Stimulated activated CD8-positive, alpha-beta memory T cell treated with anti-CD3 and anti-CD28 coated beads, Interleukin-7, amount 100 ng/mL, for 1 hour (primary cell): ENCODE data around the gene COL6A1.

Experiments
- DNase-seq, 2 donors: peaks; one replicate each; pipeline ENCODE4 v3.0.0-alpha.2; 2020; ENCODE audit warnings: low read depth in 2 of 2

COL6A1 gene

DNA sequence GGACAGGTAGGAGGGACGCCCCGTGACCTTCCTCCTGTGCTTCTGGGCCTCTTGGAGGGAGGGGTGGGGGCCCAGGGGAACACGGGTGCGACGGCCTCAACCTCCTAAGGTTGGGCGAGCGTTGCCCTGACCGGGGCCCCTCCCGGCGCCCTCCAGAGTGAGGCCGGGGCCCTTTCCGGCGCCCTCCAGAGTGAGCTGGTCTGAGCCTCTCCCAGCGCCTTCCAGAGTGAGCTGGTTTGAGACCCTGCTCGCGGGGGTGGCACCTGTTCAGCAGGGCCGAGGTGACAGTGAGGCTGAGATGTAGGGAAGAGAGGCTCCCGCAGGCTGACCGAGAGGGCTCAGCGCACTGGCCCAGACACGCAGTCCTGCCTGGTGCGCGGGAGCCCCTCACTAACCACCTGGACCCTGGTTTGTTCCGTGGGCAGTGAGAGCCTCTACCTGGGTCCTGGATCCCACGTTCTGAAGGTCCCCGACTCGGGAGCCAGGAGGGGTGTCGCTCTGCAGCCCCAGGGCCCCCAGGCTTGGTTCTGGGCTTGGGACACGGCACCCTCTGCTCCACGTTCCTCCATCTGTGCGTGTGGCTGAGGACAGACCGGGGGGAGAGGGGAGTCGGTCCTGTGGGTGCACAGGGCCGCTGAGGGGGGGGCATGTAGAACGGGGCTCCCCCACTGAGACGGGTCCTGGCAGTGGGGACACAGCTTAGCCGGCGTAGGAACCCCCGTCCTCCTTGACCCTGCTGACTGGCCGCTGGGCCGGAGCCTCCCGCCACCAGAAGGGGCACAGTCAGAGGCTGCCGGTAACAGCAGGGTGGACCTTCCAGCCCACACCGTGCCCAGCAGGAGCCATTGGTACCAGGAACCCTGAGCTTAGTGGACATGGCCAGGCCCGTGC is 1.4 kb downstream of the COL6A1 start:
- no peak for DNase-seq

DNA sequence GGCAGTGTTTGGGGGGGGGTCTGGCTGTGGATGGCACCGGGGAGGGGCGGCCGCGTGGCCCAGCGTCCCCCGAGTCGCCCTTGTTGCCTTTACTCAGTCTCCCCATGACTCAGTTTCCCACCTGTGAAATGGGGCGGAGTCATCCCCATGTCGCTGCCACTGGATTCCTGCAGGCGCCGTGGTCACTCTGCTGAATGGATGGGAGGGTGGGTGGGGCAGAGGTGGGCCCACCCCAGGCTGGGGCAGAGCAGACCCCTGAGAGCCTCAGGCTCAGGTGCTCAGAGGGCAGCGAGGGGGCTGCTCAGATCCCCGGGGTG is 2.0 kb downstream of the COL6A1 start:
- DNase-seq = no peak

DNA sequence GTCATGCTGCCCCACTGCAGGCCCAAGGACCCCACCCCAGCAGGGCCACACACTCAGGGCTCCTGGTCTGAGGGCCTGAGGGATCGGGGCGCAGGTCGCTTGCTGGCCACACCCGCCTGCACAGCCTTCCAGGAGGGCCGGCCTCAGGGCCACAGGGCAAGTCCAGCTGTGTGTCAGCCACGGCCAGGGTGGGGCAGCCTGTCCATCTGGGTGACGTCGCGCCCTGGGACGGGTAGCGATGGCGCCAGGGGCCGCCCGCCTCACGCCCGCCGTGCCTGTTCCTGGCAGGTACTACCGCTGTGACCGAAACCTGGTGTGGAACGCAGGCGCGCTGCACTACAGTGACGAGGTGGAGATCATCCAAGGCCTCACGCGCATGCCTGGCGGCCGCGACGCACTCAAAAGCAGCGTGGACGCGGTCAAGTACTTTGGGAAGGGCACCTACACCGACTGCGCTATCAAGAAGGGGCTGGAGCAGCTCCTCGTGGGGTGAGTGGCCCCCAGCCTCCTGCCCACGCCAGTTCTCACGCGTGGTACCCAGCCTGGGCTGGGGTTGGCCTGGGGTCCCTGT is 2.5 kb downstream of the COL6A1 start:
- DNase-seq = no peak

DNA sequence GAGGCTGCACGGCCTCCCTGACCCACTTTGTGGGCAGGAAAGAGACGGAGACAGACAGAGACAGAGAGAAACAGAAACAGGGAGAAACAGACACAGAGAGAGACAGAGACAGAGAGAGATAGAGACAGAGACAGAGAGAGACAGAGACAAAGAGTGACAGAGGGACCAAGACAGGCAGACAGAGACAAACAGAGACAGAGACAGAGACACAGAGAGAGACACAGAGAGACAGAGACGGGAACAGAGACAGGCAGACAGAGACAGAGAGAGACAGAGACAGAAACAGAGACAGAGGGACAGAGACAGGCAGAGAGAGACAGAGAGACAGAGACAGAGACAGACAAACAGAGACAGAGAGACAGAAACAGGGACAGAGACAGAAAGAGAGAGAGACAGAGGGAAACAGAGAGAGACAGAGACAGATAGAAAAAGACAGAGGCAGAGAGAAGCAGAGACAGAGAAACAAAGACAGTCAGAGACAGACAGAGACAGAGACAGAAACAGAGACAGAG is 3.1 kb downstream of the COL6A1 start:
- no peak for DNase-seq

DNA sequence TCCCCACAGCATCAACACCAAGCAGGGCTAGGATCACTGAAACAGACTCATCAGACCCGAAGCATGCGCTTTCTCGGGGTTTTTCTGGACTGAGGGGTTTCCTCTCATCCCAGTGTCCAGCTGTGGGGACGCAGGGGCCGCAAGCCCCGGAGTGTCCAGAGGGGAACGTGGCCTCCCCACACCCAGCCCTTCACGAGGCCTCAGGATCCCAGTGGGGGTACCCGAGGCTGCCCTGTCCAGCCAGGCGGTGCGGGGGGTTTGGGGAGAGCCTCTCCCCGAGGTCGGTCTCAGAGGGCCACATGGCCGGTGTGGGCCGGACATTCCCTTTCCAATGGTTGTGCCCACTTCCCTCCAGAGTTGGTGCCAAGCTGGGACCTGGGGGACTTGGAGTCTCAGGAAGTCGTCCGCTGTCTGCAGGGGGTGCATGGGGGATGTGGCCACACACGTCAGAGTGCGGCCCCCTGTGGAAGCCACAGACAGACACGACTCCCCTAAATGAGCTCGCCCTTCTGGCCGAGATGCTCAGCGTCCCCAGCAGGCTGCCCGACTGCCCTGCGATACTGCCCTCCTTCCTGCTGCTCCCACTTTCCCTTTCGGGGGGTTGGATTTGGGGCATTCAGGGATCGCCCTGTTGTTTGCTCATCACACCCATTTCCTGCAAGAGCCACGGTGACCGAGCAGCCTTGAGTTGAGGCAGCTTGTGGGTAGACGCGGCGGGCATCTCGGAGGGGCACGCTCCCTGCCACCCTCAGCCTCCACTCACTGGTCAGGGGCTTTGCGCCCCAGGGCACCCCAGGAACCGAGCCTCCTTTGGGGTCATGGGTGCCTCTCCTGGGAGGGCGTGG is 4.1 kb downstream of the COL6A1 start:
- no peak for DNase-seq

DNA sequence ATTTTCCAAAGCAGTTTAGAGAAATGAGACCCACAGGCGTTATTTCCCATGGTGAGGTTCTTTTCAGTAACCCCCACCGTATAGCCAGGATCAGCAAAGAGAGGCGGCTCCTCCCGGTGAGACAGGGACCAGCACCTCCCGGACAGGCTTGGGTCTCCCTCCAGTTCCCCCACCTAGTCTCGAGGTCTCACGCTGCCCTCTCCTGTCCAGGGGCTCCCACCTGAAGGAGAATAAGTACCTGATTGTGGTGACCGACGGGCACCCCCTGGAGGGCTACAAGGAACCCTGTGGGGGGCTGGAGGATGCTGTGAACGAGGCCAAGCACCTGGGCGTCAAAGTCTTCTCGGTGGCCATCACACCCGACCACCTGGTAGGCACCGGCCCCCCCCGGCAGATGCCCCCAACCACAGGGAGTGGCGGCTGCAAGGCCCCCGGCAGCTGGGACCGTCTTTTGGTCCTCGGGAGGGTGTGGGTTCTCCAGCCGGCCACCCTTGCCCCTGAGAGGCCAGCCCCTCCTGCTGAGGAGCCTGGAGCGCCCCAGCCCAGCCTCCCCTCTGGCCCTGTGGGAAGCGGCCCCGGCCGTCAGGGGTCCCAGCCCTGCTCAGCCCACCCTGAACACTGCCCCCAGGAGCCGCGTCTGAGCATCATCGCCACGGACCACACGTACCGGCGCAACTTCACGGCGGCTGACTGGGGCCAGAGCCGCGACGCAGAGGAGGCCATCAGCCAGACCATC is 4.9 kb downstream of the COL6A1 start:
- no peak for DNase-seq

DNA sequence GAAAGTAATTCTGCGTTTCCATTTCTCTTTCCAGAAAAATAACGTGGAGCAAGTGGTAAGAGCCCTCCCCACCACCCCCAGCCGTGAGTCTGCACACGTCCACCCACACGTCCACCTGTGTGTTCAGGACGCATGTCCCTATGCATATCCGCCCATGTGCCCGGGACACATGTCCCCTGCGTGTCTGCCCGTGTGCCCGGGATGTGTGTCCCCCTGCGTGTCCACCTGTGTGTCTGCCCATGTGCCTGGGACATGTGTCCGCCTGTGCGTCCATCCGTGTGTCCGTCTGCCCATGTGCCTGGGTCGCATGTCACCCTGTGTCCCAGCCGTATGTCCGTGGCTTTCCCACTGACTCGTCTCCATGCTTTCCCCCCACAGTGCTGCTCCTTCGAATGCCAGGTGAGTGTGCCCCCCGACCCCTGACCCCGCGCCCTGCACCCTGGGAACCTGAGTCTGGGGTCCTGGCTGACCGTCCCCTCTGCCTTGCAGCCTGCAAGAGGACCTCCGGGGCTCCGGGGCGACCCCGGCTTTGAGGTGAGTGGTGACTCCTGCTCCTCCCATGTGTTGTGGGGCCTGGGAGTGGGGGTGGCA is 5.6 kb downstream of the COL6A1 start:
- DNase-seq = no peak

DNA sequence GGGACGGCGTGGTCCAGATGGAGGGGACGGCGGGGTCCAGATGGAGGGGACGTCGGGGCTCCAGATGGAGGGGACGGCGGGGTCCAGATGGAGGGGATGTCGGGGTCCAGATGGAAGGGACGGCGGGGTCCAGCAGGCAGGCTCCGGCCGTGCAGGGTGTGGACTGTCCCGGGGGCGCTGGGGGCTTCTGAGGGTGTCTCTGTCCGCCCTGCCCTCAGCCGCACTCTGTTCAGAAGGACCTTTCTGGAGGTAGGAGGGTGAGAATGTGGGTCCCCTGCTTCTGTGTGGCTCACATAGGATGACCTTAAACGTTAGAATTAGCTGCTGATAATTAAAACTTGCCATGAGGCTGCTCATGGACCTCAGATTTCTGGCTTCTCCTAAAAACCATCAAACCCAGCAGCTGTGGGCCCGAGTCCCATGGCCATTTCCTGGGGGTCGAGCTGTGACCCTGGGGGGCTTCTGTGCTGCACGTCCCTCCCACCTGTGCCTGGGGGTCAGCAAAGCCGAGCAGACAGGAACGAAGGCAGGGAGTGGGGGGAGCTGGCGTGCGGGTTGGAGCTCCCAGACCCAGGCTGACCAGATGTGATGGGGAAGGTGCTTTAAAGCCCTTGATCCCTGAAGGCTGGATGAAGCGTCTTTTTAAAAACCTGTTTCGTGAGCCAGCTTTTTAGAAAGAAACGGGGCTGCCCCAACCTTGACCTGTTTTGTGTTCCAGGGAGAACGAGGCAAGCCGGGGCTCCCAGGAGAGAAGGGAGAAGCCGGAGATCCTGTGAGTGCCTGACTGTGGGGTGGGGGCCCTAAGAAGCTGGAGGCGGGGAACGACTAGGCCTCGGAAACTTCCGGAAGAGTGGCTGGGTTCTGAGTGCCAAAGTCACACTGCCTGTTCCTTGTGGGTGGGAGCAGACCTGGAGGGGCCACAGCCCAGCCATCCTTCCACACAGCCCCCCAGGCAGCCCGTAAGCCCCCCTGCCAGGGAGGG is 7.1 kb downstream of the COL6A1 start:
- DNase-seq = no peak

DNA sequence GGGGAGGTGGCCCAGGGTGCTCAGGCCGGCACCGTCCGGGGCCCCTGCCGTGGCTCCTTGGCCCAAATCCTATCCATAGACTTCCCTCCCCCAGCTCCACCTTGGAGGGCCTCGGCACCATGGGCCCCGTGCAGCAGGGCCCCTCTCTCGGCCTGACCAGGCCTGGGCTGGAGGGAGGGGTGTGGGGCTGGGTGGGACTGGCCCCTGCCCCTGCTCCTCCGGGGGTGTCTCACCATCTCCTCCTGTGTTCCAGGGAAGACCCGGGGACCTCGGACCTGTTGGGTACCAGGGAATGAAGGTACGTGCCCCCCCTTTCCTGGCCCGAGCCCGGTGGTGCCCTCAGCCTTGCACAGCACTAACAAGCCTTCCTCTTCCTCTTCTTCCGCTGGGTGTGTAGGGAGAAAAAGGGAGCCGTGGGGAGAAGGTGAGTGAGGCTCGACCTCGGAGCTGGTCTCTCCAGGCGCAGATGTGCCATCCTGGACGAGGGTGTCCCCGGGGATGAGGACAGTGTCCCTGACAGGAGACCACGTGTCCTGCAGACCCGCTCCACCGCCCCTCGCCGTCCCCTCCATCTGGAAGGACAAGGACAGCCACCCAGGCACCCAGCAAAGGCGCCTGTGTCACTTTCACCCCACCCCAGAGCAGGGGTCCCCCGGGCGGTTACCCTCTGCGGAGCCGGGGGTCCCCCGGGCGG is 7.9 kb downstream of the COL6A1 start:
- DNase-seq = no peak

DNA sequence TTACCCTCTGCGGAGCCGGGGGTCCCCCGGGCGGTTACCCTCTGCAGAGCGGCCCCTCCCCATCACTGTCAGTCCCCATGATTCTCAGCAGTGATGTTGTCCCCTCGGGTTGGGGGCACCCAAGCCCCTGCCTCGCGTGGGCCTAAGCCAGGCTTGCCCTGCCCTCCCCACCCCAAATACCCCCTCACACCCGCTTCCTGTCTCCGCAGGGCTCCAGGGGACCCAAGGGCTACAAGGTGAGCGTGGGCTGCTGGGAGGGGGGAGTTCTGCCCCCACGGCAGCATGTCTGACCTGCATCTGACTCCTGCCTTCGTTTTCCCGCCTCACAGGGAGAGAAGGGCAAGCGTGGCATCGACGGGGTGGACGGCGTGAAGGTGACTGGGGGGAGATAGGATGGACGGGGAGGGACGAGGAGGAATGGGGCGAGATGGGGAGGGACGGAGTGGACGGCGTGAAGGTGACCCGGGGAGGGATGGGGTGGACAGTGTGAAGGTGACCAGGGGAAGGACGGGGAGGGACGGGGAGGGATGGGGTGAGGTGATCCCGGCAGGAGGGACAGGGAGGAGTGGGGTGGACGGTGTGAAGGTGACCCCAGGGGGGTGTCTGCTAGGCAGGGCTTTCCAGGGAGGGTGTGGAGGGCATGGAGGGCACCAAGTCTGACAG is 8.6 kb downstream of the COL6A1 start:
- no peak for DNase-seq

DNA sequence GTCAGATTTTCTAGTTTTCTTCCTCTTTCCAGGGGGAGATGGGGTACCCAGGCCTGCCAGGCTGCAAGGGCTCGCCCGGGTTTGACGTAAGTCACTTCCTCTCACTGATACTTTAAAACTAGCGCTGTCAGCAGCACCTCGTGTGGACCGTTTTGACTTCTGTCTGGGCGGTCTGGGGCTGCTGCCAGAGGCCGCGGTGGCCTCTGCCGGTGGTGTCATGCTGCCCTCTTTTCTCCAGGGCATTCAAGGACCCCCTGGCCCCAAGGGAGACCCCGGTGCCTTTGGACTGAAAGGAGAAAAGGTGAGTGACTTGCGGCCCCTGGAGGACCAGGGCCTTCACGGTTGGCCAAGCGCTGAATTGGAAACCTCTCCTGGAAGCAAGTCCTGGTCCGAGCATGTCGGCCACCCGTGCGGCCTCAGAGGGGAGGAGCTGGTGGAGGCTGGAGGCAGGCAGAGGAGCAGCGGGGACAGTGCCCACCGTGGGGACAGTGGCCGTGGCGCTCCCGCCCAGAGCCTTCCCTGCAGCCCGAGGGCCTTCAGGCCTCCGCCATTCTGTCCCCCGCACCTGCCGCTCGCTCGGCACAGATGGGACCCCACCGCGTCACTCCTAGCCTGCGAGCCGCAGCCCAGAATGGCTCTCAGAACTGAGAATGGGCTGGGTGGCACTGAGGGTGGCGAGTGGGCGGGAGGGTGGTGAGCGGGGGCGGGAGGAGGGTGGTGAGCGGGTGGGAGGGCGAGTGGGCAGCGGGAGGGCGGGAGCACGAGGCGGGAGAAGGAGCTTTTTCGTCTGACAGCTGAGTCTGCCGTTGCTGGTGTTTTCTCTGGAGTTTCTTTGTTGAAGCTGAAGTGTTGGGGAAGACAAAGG is 9.4 kb downstream of the COL6A1 start:
- no peak for DNase-seq

DNA sequence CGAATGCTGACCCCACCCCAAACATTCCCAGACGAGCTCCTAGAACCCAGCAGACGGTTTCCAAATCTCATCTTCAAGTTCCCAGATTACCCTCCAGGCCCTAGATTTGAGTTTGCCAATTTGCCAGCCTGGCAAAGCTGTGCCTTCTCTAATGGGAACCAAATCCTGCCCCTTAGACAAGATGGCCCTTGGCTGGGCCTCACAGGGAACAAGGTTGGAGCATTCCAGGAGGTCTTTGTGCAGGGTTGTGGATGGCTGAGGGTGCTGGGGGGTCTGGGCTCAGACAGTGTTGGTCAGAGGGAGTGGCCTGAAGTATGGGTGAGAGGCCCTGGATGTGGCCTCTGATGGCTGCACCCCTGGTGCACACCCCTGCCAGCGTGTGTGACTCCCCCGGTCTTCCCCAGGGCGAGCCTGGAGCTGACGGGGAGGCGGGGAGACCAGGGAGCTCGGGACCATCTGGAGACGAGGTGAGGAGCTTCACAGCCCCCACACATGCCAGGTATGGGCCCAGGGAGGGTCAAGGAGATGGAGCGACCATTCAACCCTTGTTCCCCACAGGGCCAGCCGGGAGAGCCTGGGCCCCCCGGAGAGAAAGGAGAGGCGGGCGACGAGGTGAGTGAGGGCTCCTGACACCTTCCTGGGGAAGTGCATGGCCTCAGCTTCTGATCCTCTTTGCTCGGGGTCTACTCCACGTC is 10.2 kb downstream of the COL6A1 start:
- DNase-seq = no peak

DNA sequence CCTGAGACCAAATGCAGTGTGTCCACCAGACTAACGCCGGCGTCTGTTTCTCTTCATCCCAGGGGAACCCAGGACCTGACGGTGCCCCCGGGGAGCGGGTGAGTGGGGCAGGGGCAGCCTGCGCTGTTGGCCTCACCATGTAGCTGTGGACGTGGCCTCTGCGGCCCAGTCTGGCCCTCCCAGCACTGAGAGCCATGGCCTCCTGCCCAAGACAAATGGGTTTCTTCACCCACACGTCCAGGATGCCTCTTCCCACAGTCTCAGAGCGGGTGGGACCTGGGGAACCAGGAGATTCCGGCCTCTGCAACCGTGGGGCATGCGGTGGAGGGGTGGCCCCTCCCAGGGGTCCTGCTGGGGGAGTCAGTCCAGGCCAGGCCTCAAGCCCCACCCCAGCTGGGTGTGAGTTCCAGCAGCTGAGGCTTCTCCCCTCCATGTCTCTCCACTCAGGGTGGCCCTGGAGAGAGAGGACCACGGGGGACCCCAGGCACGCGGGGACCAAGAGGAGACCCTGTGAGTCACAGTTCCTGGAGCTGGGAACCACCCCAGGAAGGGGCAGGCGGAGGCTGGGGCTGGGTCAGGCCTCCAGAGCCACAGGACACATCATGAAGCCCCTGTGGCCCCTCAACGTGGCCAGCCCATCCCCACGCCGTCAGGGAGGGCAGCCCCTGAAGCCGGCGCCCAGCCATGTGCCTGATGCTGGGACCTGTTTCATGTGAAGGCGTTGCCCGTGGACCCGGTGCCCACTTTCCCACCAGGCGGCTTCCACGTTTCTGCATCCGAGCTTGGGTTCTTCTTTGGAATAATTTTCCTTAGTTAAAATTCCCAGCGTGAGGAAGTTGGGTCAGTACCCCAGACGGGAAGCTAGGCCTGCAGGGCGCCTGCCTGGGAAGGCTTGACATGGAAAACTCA is 11.0 kb downstream of the COL6A1 start:
- no peak for DNase-seq

DNA sequence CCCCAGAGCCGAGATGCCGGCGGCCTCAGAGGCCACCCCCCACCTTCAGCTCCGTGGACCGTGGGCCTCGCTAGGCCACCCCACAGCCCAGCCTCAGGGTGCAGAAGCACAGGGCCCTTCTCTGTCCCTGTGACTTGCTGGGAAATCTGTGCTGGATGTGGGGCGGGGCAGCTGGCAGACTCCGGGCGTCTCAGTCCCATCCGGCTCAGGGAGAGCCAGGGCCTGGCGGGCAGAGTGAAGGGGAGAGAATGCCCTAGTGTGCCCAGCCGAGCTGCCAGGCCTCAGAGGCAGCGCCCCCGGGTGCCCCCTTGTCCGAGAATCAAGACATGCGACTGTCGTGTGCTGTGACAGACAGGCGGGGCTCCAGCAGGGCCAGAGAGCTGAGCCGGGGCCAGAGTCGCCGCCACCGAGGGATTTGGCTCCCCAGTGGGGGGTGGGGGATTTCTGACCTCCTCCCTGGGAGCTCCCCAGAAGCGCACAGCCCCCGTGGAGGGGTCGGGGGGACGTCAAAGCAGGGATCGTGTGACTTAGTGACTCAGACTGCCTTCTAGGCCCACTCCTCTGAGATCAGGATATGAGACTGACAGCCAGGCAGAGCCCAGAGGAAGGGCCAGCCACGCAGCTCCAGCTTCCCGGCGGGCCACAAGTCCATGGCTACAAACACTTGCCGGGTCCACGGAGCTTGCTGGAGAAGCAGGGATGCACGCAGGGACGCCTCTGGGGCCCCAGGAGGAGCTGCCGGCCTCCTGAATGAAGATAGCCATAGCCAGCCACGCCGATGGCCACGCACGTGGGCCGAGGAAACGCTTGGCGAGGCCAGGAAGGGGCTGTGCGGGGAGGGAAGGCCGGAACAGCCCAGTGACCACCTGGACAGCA is 11.9 kb downstream of the COL6A1 start:
- no peak for DNase-seq

DNA sequence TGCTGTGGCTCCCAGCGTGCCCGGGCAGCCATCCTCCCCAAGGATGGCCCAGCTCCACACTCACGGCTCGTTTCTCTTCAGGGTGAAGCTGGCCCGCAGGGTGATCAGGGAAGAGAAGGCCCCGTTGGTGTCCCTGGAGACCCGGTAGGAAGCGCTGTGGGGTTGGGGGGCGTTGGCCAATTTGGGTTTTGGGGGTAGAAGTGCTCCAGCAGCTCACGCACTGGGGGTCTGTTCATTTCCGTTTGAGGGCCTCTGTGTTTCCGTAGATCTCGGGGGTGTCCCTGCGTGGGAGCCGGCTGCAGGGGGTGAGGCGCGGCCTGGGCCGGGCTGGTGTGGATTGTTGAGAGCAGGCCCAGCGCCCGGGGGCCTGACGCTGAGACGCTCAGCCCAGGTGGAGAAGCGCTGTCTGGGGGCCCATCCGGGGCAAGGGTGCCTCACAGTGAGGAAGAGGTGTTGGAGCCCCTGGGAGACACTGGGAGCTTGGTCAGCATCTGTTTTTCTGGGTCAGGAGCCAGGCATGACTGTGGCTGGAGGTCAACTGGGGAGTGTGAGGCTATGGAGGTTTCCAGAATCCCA is 12.6 kb downstream of the COL6A1 start:
- DNase-seq = no peak
